Measurements from ENCODE around the gene COL7A1. TPM values are rescaled to one million over a fixed set of nuclear protein-coding genes. Genes with fewer than 3 reads are reported as not detected.
A peak's percentile ranks its signal among the peaks of the same experiment; 100 is the strongest.

The COL7A1 gene
- total RNA-seq, 1 donor from 2014 or later: 22.2 TPM

DNA sequence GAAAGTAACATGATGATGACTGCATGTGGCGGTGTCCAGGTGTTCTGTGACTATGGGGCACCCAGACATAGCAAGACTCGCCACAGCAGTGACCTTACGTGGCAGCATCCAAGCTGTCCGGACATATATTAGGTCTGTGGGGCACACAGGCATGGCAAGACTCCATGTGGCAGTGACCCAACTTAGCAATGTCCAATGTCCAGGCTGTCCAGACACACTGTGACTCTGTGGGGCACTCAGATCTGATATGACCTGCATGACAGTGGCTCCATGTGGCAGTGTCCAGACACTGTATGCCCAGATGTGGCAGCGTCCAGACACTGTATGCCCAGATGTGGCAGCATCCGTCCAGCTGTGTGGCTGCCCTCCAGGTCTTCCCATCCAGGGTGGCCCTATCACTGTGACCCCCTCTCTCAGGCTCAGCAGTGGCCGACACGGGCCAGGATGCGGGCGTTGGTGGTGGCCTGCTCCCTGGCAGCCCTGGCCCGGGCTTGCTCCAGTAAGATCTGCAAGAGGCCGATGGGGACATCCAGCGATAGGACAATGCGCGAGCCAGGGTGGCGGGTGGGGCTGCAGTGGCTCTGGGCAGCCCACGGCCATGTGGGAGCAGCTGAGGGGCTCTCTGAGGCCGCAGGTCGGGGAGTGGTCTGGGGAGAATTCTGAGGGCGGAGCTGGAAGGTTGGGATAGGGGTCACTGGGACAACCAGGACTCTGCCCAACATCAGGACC, 32.6 kb downstream of the COL7A1 start:
- Histone ChIP-seq H3K27ac (no peak overlapping the region), H3K4me3 (no peak overlapping the region), H3K9me3 (no peaks in the 10 kb centered on the region), H3K4me1 (peaks cover 10 to 23% of the 10 kb centered on the region in 2 donors), H3K36me3 (no peaks in the 10 kb centered on the region), H3K27me3 (no peaks in the 10 kb centered on the region)
- intact Hi-C loops (cut with DNase I): no loop called here
- TF ChIP-seq, protein P1, sequence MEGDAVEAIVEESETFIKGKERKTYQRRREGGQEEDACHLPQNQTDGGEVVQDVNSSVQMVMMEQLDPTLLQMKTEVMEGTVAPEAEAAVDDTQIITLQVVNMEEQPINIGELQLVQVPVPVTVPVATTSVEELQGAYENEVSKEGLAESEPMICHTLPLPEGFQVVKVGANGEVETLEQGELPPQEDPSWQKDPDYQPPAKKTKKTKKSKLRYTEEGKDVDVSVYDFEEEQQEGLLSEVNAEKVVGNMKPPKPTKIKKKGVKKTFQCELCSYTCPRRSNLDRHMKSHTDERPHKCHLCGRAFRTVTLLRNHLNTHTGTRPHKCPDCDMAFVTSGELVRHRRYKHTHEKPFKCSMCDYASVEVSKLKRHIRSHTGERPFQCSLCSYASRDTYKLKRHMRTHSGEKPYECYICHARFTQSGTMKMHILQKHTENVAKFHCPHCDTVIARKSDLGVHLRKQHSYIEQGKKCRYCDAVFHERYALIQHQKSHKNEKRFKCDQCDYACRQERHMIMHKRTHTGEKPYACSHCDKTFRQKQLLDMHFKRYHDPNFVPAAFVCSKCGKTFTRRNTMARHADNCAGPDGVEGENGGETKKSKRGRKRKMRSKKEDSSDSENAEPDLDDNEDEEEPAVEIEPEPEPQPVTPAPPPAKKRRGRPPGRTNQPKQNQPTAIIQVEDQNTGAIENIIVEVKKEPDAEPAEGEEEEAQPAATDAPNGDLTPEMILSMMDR (IDR thresholded peaks at IDR 0.05): no peak
- no peak for DNase-seq (ENCODE audit: low spot score in 2 of 2)

DNA sequence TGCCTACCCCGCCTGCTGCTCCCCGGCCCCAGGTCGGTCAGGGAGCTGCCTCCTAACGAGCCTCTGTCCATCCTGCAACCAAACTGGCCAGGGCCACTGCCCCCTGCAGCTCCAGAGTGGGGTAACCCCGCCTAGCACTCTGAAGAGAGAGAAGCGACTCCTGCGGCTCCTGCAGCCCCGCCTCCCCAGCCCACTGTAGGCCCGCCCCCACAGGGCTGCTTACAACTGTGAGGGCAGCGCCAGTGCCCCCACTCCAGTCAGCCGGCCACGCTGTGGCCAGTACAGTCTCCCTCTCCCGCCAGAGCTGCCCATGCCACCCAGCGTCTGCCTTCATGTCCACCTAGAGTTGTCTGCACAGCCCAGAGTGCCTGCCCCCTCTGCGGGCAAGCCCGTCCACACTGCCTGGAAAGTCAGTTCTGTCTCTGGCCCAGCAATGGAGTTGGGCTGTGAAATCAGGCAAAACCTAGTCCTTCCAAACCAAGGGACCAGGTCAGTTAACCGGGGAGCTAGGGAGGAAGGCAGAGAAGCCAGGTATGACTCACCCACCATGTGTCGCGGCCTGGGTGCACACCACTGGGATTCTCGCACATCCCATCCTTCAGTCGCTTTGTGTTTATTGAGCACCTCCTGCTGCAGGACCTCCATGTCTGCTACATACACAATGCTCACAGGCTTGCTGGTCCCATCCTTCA, 33.9 kb downstream of the COL7A1 start:
- Histone ChIP-seq H3K4me1 (peaks cover 15 to 31% of the 10 kb centered on the region in 2 donors), H3K9me3 (no peaks in the 10 kb centered on the region), H3K36me3 (no peaks in the 10 kb centered on the region), H3K27me3 (no peaks in the 10 kb centered on the region), H3K4me3 (peak overlapping the region; percentile 42 to 71), H3K27ac (peak overlapping the region; percentile 69 to 83)
- peak in 1 of 2 donors; percentile 86 for DNase-seq (ENCODE audit: low spot score in 2 of 2)
- intact Hi-C loops (cut with DNase I): no loop called here
- TF ChIP-seq, protein P1 (IDR thresholded peaks at IDR 0.05): peak in 2 of 3 experiments; percentile 29 to 35

DNA sequence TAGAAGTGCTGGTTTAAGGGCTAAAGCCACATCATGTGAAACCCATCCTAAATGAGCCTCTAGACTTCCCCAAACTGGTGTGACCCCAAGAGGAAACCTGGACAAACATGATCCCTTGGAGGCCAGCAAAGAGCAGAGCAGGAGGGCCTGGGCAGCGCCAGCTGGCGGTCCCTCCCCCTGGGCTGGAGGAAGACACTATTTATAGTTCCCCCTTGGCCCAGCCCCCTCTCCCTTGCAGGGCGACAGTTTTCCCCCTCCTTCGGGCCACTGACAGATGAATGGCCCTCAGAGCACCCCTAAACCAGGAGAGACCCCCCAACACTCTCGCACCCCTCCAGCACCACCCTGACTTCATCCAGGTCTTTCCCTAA, 34.5 kb downstream of the COL7A1 start:
- H3K9me3 ChIP-seq: no peaks in the 10 kb centered on the region
- DNase-seq (ENCODE audit: low spot score in 2 of 2): no peak
- peaks cover 15 to 34% of the 10 kb centered on the region in 2 donors for H3K4me1 ChIP-seq
- H3K27me3 ChIP-seq: no peaks in the 10 kb centered on the region
- no peaks in the 10 kb centered on the region for H3K36me3 ChIP-seq
- peak overlapping the region; percentile 42 to 71 for H3K4me3 ChIP-seq
- TF ChIP-seq, protein P1 (IDR thresholded peaks at IDR 0.05): no peak
- intact Hi-C loops (cut with DNase I): loop anchor here (1.0 kb wide), 1 partner anchor 75 kb away; the partner anchor contains the start of gene SLC26A6
- peak overlapping the region; percentile 69 to 83 for H3K27ac ChIP-seq

DNA sequence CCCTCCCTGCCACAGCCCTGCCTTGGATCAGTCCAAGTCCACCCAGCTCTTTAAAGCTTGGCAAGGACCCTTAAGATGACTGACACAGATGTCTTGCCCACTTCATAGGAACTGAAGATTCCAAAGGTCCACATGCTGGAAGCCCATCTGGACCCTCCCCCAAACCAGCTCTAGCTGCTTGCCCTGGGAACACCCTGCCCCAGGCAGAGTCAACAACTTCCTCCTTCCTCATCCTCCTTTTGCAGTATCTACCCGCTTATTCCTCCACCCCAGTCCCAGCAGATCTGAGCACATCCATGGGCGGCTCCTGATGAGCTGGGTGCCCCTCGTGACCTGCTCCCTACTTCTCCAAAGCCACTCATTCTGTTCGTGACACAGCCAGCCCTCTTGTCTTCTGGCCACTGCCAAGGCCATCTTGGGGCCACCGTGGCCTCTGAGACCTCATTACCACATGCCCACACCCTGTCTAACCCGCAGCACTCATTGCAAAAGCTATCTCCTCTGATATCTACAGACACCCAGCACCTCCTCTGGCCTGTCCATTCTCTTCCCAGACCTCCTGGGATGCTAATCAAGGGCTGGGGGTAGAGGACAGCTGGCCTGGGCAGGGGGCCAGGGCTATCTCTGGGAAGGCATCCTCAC, 36.5 kb downstream of the COL7A1 start:
- Histone ChIP-seq H3K36me3 (no peaks in the 10 kb centered on the region), H3K27ac (peak overlapping the region; percentile 44 to 83), H3K4me3 (no peak overlapping the region), H3K4me1 (peaks cover 15 to 34% of the 10 kb centered on the region in 2 donors), H3K27me3 (no peaks in the 10 kb centered on the region), H3K9me3 (no peaks in the 10 kb centered on the region)
- intact Hi-C loops (cut with DNase I): loop anchor here (1.0 to 5.0 kb wide), 2 partner anchors 37 to 129 kb away; partner anchors contain the start of genes COL7A1 and NCKIPSD
- DNase-seq (ENCODE audit: low spot score in 2 of 2): peak in 1 of 2 donors; percentile 39
- TF ChIP-seq, protein P1 (IDR thresholded peaks at IDR 0.05): peak in 1 of 3 experiments; percentile 4

DNA sequence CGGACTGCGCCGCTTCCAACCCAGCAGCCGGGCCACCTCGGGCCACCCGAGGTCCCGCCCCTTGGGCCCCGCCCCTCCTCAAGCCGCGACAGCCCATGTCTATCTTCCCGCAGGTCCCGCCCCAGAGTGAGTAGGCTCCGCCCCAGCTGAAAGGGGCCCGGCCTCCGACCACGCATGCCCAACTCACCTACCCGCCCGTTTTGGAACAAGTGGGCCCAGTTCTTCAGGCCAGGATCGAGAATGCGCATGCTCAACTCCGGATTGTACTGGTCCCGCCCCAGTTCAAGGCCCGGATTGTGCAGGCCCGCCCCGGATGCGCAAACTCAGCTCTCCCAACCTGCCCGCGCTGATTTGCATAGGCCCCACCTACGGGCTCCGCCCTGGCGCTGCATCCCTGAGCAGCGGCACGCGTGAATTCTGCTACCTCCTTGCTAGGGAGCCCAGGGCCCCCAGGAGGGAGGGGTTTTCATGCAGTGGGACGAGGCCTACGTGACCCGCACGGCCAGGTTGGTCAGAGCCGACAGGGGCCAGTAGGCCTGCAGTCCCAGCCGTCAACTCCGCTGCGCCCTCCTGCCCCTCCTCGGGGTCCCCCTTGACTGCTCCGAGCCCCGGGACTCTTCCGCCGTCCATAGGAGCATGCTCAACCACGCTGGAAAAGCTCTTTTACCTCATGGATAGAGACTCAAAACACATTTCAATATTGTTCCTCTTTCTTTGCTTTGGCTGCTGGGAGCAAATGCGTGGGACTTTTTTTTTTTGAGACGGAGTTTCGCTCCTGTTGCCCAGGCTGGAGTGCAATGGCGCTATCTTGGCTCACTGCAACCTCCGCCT, 38.1 kb downstream of the COL7A1 start, which contains the start of gene PFKFB4:
Gene PFKFB4, minus strand, starts transcription at position 8 of the 831 bp plus-strand sequence. CDS start 26 bp downstream, outside the sequence.
- Histone ChIP-seq H3K27ac (peak within 1 kb of the TSS; percentile 44 to 84), H3K36me3 (no peaks in the 10 kb centered on the region), H3K9me3 (no peaks in the 10 kb centered on the region), H3K4me1 (peaks cover 15 to 34% of the 10 kb centered on the region in 2 donors), H3K4me3 (peak within 1 kb of the TSS; percentile 57 to 83), H3K27me3 (no peaks in the 10 kb centered on the region)
- DNase-seq (ENCODE audit: low spot score in 2 of 2): peak; percentile 99 to 100
- TF ChIP-seq, protein P1 (IDR thresholded peaks at IDR 0.05): peak in 1 of 3 experiments; percentile 5
- intact Hi-C loops (cut with DNase I): loop anchor here (2.0 to 5.0 kb wide), 6 partner anchors 52 to 130 kb away; partner anchors contain the start of genes NCKIPSD, SHISA5, SLC26A6 and UQCRC1
